Right atrium auricular region (tissue), 2 donors: ENCODE measurements around the gene AQP1. TPM values are rescaled to one million over a fixed set of nuclear protein-coding genes. Genes with fewer than 3 reads are reported as not detected.

Experiments
- DNase-seq: peaks from one replicate; pipeline ENCODE4 v3.0.0-alpha.2; 2019; ENCODE audit warnings: low spot score
- H3K27ac ChIP-seq, 2 donors: fragments of 200-600 bp; sonication (generic); 1 replicate in 1 of 2; 2 replicates in 1 of 2; pipeline ENCODE4 v1.5.1; 2016 to 2019
- H3K27me3 ChIP-seq, 2 donors: fragments of 200-600 bp; sonication (generic); one replicate each; pipeline versions ENCODE4 v1.5.1 to v1.6.0; 2017 to 2019
- H3K36me3 ChIP-seq: fragments of 200-600 bp; sonication (generic); one replicate; pipeline ENCODE4 v1.5.1; 2016
- H3K4me1 ChIP-seq, 2 donors: fragments of 200-600 bp; sonication (generic); one replicate each; pipeline versions ENCODE4 v1.5.1 to v1.6.0; 2017 to 2019
- H3K4me3 ChIP-seq, 2 donors: fragments of 200-600 bp; sonication (generic); 1 replicate in 1 of 2; 2 replicates in 1 of 2; pipeline ENCODE4 v1.5.1; 2017 to 2019; ENCODE audit warnings: mild to moderate bottlenecking in 1 of 2, moderate library complexity in 1 of 2
- H3K9me3 ChIP-seq, 2 donors: fragments of 200-600 bp; sonication (generic); one replicate each; pipeline ENCODE4 v1.5.1; 2019
- CTCF ChIP-seq, 2 donors: fragments of 200-600 bp; sonication (generic); IDR thresholded peaks; one replicate each; pipeline ENCODE4 v1.5.1; 2019; ENCODE audit warnings: antibody characterized with exemption in 2 of 2
- total RNA-seq, 2 donors: library from RNA; depleted of rRNA; stranded (reverse); fragments of >200 nt; gene quantifications; one replicate each; pipeline ENCODE4 v1.1.0, GENCODE V29; 2016

Gene AQP1
- total RNA-seq, 2 donors from 2014 or later = 353 to 517 TPM

GRCh38 chr7:30969604-30969970, 57.9 kb downstream of the AQP1 start:
- no peak for TF ChIP-seq CTCF (IDR thresholded peaks at IDR 0.05)
- H3K9me3 ChIP-seq = no peaks in the 10 kb centered on the region

GRCh38 chr7:30970074-30970473, 58.4 kb downstream of the AQP1 start:
- no peak for TF ChIP-seq CTCF (IDR thresholded peaks at IDR 0.05)
- H3K4me3 ChIP-seq = no peak overlapping the region
- DNase-seq = peak; percentile 47
- H3K27me3 ChIP-seq = no peaks in the 10 kb centered on the region
- H3K36me3 ChIP-seq = no peaks in the 10 kb centered on the region
- no peak overlapping the region for H3K27ac ChIP-seq
- peaks cover 0 to 7% of the 10 kb centered on the region in 2 donors for H3K4me1 ChIP-seq
- H3K9me3 ChIP-seq = no peaks in the 10 kb centered on the region

More at GRCh38 chr7:30969604-30969970, 57.9 kb downstream of the AQP1 start:
- no peak overlapping the region for H3K27ac ChIP-seq
- H3K27me3 ChIP-seq = no peaks in the 10 kb centered on the region
- peaks cover 0 to 2% of the 10 kb centered on the region in 2 donors for H3K4me1 ChIP-seq
- no peak overlapping the region for H3K4me3 ChIP-seq
- peak; percentile 30 for DNase-seq
- no peaks in the 10 kb centered on the region for H3K36me3 ChIP-seq

- no peak overlapping the region for H3K4me3 ChIP-seq
- no peaks in the 10 kb centered on the region for H3K36me3 ChIP-seq
- peak; percentile 53 for DNase-seq
- peaks cover 0 to 9% of the 10 kb centered on the region in 2 donors for H3K4me1 ChIP-seq
- no peaks in the 10 kb centered on the region for H3K27me3 ChIP-seq
- no peak overlapping the region for H3K27ac ChIP-seq
- H3K9me3 ChIP-seq = no peaks in the 10 kb centered on the region
- no peak for TF ChIP-seq CTCF (IDR thresholded peaks at IDR 0.05)
These were observed 59.0 kb downstream of the AQP1 start for GRCh38 chr7:30970594-30971094.

GRCh38 chr7:30971440-30971839, 59.8 kb downstream of the AQP1 start:
- no peak for TF ChIP-seq CTCF (IDR thresholded peaks at IDR 0.05)
- no peak overlapping the region for H3K27ac ChIP-seq
- peaks cover 0 to 9% of the 10 kb centered on the region in 2 donors for H3K4me1 ChIP-seq
- no peak for DNase-seq
- no peaks in the 10 kb centered on the region for H3K9me3 ChIP-seq
- H3K36me3 ChIP-seq = no peaks in the 10 kb centered on the region
- no peaks in the 10 kb centered on the region for H3K27me3 ChIP-seq
- no peak overlapping the region for H3K4me3 ChIP-seq

GRCh38 chr7:30971840-30972563, 60.3 kb downstream of the AQP1 start:
- no peaks in the 10 kb centered on the region for H3K9me3 ChIP-seq
- no peaks in the 10 kb centered on the region for H3K36me3 ChIP-seq
- H3K27me3 ChIP-seq = no peaks in the 10 kb centered on the region
- peak; percentile 49 for DNase-seq
- no peak overlapping the region for H3K4me3 ChIP-seq
- no peak overlapping the region for H3K27ac ChIP-seq
- H3K4me1 ChIP-seq = peaks cover 0 to 9% of the 10 kb centered on the region in 2 donors
- no peak for TF ChIP-seq CTCF (IDR thresholded peaks at IDR 0.05)
